Stimulated activated CD4-positive, alpha-beta T cell treated with anti-CD3 and anti-CD28 coated beads, Interleukin-15, amount 100 ng/mL, for 24 hours (primary cell): Measurements from ENCODE around the gene SLC9B1.
"Not testable (repeated sequence)": the region's sequence is repeated elsewhere in the genome, so short reads cannot be mapped to it uniquely, and the experiment has no call there.

ENCODE experiments used
- DNase-seq: peaks from one replicate; pipeline ENCODE4 v3.0.0-alpha.2; 2020

Gene SLC9B1

GRCh38 chr4:103010804-103011203, 8.7 kb downstream of the SLC9B1 start:
- no peak for DNase-seq

- no peak for DNase-seq
Observed at GRCh38 chr4:103008875-103009729, 10.4 kb downstream of the SLC9B1 start.

GRCh38 chr4:103002551-103002950, 17.0 kb downstream of the SLC9B1 start:
- DNase-seq: no peak

DNA sequence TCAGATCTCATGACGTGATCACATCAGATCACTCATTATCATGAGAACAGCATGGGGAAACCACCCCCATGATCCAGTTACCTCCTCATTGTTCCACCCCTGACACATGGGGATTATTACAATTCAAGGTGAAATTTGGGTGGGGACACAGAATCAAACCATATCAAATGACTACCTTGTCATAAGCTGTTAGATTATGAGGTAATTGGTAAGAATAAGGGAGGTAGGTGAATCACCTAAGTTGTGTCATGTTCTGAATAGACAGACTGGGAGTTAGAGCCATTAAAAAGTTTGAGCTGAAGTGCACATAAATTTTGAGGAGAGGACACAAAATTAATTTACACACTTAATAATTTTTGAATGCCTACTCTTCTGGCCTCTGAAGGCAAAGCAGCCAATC, 24.7 kb downstream of the SLC9B1 start:
- DNase-seq: no peak

DNA sequence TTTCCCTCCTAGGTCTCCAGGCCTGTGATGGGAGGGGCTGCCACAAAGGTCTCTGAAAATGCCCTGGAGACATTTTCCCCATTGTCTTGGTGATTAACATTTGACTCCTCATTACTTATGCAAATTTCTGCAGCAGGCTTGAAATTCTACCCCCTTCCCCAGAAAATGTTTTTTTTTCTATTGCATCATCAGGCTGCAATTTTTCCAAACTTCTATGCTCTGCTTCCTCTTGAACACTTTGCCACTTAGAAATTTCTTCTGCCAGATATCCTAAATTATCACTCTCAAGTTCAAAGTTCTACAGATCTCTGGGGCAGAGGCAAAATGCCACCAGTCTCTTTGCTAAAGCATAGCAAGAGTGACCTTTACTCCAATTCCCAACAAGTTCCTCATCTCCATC, 25.5 kb downstream of the SLC9B1 start:
- not testable (repeated sequence) for DNase-seq

DNA sequence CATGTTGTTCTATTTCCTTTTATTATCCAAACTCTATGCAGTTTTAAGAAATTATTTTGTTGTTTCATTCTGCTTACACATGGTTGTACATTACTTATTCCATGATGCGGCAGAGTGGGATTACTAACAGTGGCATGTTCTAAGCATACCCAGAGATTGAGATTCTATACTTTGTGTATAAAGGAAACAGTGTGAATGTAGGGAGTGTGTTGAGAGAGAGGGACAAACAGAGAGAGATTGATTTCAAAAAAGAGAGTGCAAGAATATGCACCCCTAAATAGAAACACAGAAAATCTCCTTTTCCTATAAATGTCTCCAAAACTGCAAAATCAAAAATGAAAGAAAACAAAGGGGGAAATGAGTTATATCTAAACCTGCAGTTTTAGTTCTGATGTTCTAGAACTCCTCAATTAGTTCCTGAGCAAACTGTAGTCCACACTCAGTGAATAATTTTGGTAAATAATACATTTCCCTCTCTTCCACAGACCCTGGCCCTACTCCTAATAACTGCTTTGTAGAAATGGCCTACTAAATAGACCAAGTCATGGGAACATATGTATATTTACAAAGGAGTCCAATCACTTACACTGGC, 31.0 kb downstream of the SLC9B1 start:
- DNase-seq: no peak

DNA sequence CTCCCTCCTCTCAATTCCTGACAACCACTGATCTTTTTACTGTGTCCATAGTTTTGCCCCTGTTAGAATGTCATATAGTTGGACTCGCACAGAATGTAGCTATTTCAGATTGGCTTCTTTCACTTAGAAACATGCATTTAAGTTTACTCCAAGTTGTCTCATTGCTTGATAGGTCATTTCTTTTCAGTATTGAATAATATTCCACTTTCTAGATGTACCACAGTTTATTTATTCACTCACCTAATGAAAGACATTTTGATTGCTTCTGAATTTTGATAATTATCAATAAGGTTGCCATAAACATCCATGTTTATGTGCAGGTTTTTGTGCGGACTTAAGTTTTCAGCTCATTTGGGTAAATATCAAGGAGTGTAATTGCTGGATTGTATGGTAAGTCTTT, 38.5 kb downstream of the SLC9B1 start:
- no peak for DNase-seq

GRCh38 chr4:102961813-102962212, 57.7 kb downstream of the SLC9B1 start:
- DNase-seq: not testable (repeated sequence)

DNA sequence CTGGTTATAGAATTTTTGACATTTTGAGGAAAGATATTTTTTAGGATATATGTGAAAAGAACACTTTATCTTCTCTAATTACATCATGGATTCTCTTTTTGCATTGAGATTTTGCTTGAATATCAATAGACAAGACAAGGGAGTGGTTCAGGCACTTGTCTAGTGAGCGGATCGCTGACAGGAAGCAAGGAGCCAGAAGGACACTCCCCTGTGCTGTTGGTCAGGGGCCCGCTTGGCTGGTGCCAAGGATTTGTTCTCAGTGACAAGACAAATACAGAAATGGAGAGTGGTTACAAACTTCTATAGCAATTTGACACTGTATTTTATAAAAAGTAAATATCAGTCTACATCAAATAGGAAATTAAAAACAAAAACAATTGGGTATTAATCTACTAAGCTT, 60.0 kb downstream of the SLC9B1 start:
- DNase-seq: no peak

DNA sequence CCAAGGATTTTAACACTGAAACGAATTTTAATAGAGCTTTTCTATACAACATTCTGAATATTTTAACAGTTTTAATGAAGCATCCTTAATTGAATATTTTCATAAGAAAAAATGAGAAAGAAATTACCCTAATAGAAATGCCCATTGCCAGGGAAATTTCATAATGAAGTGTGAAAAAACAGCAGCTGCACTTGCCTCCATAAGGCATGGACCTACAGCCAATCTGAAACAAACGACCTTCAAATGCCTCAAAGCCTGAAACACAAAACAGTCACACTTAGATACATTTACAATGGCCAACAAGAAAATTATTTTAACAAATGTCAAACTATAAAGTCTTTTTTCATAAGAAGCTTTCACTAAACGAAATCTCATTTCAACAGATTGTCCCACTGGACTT, 74.4 kb downstream of the SLC9B1 start:
- no peak for DNase-seq

DNA sequence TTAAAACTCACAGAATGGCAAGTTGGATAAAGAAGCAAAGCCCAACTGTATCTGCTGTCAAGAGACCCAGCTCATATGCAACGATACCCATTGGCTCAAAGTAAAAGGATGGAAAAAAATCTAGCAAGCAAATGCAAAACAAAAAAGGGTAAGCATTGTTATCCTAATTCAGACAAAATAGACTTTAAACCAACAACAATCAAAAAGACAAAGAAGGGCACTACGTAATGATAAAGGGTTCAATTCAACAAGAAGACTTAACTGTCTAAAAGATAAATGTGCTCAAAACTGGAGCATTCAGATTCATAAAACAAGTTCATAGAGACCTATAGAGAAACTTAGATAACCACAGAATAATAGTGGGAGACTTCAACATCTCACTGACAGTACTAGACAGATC, 81.4 kb downstream of the SLC9B1 start:
- not testable (repeated sequence) for DNase-seq

DNA sequence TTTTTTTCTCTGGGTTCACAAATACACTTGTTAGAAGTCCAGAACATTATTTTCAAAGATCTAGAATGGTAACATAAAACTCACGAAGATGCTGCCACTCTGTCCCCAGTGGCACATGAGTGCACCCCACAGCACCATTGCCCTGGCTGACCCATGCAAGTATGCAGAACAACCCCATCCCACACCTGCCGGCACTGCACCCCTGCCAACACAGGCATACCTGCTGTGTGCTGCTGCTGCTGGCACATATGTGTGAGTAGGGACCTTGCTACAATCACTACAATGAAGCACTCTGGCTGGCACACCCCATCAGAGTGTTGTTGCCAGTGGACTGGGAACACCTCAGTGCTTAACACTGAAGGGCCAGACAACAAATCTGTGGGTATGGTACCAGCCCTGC, 83.8 kb downstream of the SLC9B1 start:
- DNase-seq: no peak

DNA sequence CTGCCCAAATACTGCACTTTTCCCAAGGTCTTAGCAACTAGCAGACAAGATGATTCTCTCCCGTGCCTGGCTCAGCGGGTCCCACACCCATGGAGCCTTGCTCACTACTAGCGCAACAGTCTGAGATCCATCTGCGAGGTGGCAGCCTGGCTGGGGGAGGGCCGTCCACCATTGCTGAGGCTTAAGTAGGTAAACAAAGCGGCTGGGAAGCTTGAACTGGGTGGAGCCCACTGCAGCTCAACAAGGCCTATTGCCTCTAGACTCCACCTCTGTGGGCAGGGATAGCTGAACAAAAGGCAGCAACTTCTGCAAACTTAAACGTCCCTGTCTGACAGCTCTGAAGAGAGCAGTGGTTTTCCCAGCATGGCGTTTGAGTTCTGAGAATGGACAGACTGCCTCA, 99.8 kb downstream of the SLC9B1 start:
- not testable (repeated sequence) for DNase-seq

GRCh38 chr4:102918859-102919258, 100.6 kb downstream of the SLC9B1 start:
- DNase-seq: no peak

DNA sequence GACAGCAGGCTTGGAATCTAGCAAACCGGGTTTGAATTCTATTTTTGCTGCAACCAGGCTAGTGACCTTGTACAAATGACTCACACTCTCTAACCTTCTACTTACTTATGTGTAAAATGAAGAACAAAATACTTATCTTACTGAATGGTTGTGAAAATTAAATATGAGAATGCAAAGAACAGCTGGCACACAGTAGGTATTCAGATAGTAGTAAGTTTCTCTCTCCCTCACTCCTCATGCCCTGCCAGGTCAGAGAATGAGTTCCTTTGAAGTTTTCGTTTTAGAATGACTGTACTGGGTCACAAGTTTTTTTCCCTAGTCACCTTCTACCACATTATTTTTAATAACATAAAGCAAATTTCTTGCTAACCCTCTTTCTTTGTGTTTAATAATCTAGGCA, 117.7 kb downstream of the SLC9B1 start:
- no peak for DNase-seq

DNA sequence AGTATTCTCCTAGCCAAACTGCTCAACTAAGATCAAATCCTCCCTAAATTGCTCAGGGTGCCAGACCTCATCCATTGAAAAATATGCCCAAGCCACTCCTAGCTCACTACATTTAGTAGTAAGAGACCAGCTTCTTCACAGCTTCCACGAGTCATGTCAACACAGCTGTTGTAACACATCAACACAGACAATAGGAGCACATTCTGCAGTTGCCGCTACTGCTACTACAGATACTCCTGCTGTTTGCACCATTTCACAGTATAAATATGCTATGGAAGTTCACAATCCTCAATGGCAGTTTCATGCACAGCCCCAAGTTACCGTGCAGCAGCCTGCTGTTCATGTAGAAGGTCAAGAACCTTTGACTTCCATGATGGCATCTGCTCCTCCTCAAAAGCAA, 121.9 kb downstream of the SLC9B1 start:
- DNase-seq: not testable (repeated sequence)

DNA sequence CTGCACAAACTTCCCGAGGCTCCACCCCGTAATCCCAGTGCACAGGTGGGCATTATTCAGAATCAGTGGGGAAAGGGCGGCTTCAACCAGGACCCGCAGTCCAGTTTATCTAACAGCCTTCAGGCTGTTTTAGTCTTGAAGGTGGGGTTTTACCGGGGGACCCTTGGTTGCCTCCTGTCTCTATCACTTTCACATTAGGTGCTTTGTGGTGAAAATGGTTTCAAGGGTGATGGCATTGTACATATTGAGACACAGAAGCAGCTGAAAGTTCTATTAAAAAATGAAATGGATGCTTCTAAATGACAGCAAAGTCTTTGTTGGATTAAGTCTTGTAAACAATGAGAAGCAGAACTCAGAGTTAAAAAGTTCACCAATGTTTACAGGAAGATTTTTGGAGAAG, 123.0 kb downstream of the SLC9B1 start:
- not testable (repeated sequence) for DNase-seq

DNA sequence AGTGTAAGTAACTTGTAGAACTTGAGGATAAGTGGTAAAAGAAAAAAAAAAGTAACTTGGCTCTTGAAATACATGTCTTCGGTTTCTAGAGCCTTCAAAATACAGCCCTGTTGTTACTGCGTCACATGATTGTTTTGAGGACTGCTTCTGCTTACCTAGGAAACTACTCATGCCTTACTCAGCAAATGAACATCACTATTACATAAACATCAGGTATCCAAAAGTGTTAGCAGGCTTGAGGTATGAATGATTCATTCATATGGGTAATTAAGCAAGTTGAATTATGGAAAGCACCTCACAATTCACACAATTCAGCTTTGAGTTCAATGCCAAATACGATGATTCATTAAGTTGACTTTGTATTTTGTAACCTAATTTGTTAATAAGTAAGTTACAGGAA, 129.6 kb downstream of the SLC9B1 start:
- DNase-seq: not testable (repeated sequence)

- not testable (repeated sequence) for DNase-seq
Observed at GRCh38 chr4:102888570-102888969, 130.9 kb downstream of the SLC9B1 start.

DNA sequence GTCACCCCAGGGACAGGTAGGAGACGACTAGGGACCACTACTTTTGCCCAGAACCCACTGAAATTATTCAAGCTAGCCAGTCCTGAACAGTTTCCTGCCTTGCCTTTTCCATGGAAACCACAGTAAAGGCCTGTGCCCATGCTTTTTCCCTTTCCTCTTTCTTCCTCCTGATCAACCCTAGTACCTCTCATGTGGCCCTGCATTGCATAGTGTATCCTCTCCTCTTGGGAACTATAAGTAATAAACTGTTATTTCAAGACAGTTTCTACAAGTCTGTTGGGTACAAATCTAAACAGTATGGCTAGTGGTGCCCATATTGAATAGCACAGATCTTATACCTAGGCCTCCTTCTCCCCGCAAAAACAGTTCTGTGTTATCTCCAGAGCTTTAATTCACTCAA, 136.2 kb downstream of the SLC9B1 start:
- no peak for DNase-seq

DNA sequence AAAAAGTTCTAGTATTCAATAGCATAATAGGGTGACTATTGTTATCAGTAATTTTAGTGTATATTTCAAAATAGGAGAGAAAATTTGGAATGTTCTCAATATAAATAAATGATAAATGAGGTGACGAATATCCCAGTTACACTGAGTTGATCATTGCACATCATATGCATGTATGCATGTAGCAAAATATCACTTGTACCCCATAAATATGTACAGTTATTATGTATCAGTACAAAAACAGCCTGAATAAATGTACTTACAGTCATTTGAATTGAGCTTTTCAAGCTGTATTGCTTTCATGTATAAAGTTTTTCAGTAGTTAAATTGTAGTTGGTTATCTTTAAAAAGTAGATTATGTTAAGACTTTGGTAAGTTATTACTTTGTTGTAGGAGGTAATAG, 138.2 kb downstream of the SLC9B1 start:
- no peak for DNase-seq

DNA sequence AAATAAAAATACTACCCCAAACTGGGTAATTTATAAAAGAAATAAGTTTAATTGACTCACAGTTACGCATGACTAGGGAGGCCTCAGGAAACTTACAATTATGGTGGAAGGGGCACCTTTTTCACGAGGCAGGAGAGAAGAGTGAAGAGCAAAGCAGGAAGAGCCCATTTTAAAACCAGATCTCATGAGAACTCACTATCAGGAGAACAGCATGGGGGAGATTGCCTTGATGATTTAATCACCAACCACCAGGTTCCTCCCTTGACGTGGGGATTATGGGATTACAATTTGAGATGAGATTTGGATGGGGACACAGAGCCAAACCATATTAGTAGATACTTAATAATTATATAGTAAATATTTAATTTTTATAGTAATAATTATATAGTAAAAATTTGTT, 140.6 kb downstream of the SLC9B1 start:
- no peak for DNase-seq

- not testable (repeated sequence) for DNase-seq
Observed at GRCh38 chr4:102878349-102878748, 141.2 kb downstream of the SLC9B1 start.

DNA sequence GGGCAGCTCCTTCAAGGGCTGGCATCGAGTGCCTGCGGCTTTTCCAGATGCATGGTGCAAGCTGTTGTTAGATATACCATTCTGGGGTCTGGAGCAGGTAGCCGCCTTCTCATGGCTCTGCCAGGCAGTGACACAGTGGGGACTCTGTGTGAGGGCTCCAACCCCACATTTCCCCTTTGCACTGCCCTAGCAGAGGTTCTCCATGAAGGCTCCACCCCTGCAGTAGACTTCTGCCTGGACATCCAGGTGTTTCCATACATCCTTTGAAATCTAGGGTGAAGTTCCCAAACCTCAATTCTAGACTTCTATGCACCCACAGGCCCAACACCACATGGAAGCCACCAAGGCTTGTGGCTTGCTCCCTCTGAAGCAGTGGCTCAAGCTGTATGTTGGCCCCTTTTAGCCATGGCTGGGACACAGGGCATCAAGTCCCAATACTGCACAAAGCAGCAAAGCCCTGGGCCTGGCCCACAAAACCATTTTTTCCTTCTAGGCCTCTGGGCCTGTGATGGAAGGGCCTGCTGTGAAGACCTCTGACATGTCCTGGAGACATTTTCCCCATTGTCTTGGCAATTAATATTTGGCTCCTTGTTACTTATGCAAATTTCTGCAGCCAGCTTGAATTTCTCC, 141.9 kb downstream of the SLC9B1 start:
- not testable (repeated sequence) for DNase-seq
